M059J (cell line): Measurements from ENCODE around the gene TCF12. TPM values are rescaled to one million over a fixed set of nuclear protein-coding genes. Genes with fewer than 3 reads are reported as not detected.

Experiments
- DNase-seq: peaks from one replicate; pipeline ENCODE4 v3.0.0-alpha.2; 2012; ENCODE audit warnings: low read depth
- total RNA-seq: library from RNA; depleted of rRNA; stranded (reverse); fragments of >200 nt; shearing (Covaris generic); gene quantifications from 2 replicates; pipeline ENCODE4 v1.2.3, GENCODE V29; 2014; rRNA removed

Gene TCF12
- total RNA-seq = 34.8 and 51.7 TPM in 2 replicates

DNA sequence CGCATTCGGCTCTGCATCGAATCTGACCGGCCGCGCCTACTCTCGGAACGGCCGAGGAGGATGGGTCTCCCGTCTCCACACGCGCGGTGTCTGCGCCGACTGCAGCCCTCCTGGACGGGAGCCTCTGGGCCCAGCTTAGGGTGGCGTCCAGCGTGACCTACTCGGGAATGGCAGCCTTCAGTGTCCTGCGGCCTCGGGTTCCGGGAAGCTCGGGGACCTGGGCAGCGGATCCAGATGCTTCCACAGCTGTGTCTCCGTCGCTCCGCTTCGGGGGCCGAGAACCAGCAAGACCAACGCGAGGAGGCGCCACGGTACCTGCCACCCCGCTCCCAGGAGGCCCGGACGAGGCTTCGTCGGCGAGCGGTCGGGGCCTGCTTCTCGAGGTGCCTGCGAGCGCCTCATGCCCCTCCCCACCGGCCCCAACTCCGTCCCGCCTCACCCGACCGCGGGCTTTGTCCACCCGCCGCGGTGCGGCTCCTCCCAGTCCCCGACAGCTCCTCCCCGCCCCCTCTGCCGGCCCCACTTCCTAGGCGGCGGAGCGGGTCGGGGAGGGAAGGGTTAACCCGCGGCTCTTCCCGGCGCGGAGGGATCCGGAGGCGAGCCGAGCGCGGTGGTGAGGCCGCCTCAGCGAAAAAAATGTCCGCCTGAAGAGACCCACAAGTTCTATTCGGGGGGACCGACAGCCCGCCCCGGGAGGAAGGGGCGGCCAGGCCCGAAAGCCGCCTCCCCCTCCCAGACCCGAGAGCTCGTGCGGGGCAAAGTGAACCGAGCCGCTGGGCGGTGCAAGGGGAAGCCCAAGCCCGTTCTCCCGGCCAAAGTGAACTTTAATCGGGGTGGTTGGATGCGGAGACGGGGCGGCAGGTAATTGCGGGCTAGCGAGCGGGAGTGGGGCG, at the start of gene TCF12:
TCF12 (plus strand) TSS at position 599 of the 893 bp plus-strand sequence. CDS start 1,270 bp downstream, outside the sequence.
- peak; percentile 80 for DNase-seq

- DNase-seq = peak; percentile 48
Measured at GRCh38 chr15:56869573-56869972, 48.9 kb upstream of the TCF12 start.

- peak; percentile 87 for DNase-seq
Measured at GRCh38 chr15:56871185-56871584, 47.3 kb upstream of the TCF12 start.

DNA sequence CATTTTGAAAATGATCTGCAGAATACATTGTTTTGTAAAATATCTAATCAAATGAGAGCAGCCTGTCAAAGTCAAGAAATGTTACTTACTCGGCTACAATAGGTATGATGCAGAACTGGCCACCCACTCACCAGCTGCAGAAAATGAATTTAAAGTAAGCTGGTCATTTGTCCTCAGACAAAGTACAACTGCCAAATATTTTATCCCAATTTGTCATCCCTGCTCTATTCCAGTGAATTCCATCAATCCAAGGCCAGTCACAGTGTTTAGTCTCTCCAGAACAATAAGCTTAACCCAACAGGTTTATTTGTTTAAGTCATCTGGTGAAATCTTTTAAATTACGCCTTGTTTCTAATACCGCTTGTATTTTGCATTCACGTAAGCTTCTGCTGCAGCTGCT, 46.6 kb upstream of the TCF12 start:
- no peak for DNase-seq

DNA sequence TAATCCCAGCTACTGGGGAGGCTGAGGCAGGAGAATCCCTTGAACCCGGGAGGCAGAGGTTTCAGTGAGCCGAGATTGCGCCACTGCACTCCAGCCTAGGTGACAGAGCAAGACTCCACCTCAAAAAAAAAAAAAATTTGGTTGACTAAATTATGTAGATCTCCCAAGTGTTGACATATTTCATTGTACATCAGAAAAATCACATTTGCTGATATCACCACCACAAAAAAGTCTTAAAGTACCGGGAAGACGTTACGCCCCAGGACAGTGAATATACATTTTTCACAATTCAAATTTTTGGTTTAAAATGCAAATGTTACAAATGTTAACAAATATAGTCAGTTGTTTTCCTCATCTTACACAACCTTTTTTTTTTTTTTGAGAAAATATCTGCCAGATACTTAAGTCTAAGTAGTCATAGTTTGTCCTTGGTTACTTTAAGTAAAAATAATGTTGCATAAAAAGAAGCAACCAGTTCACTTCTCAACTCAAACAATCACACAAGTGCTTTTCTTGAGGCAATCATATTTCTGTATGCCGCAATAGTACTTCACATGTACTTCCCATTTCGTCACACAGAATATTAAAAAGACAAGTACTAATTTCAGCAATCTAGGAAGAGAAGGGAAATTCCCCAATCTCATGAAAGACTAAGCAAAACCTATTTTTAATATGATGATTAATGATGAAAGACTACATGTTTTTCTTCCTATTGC, 41.0 kb upstream of the TCF12 start:
- no peak for DNase-seq

- no peak for DNase-seq
Measured at GRCh38 chr15:56879502-56879901, 38.9 kb upstream of the TCF12 start.

DNA sequence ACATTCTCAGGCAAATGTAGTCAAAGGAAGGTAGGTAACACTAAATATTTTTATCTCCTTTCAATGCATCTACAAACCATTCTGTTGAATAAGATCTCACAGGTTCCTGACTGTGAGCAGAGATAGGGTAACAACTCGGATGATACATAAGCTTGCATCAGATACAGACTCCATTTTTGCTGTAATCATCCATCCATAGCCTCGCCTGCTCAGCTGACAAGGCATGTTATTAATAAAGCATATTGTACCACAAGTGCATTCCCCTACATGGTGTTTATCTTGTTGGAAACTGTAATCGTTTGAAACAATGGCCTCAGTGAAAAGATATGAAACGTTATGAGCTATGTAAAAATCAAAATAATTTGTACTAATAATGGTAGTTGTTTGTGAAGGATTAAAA, 35.4 kb upstream of the TCF12 start:
- DNase-seq = no peak

GRCh38 chr15:56886363-56886931, 32.0 kb upstream of the TCF12 start:
- no peak for DNase-seq

- DNase-seq = peak; percentile 92
Measured at GRCh38 chr15:56886932-56887781, 31.3 kb upstream of the TCF12 start.

- DNase-seq = no peak
Measured at GRCh38 chr15:56887782-56888438, 30.5 kb upstream of the TCF12 start.

DNA sequence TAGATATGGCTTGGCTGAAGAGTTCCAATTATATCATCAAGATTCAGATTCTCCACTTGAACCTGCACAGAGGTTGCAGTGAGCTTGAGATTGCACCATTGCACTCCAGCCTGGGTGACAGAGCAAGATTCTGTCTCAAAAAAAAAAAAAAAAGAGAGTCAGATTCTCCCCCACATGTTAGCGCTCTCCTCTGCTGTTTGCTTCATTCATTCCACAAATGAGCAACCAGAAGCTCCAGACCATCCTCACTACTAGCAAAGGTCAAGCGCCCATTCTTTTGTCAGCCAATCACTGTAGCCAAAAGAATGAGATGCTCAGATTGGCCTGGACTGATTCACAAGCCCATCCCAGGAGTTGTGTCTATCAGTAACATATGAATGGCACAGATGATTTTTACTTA, 28.4 kb upstream of the TCF12 start:
- DNase-seq = no peak

- DNase-seq = no peak
Measured at GRCh38 chr15:56891852-56892440, 26.5 kb upstream of the TCF12 start.

DNA sequence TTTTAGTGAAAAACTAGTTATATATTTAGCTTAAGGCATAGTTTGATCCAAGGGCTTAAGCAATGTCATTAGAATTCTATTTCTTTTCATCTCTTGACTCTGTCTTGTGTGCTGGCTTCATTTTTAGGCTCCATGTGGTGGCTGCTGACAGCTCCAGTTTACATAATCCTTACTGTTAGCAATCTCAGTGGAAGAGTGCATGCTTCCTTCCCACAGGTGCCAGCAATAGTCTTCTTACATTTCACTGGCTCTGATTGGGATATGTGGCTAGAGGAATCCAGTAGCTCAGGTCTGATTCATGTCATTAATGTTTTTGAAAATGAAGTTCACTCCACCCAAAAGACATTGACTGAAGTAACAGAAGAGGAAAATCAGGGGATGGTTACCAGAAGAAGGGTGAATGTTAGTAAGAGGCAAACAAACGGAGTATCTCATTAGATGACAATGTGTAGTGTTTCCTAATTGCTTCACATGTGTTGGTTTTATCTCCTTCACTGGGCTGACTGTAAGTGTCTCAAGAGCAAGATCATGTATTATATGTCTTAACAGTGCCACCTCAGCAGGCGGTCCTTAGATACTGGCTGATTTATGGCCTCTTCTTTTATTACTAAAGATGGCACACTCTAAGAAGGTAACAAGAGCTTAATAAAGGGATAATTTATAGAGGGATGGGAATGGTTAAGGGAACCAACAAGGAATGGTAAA, 25.6 kb upstream of the TCF12 start:
- DNase-seq = no peak

DNA sequence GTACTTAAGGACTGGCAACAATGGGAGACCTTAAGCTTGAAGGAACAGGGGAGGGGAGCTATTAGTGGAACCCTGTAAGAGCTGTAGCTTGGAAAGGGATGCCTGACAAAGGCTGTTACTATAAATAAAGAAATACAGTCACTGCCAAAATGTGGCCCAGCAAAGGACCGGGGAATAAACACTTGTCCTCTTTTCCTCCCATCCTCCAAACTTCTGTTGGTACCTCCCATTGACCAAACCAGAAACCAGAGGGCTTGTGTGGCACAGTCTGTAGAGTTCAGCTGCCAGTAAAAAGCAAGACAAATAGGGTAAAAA, 25.1 kb upstream of the TCF12 start:
- DNase-seq = no peak

DNA sequence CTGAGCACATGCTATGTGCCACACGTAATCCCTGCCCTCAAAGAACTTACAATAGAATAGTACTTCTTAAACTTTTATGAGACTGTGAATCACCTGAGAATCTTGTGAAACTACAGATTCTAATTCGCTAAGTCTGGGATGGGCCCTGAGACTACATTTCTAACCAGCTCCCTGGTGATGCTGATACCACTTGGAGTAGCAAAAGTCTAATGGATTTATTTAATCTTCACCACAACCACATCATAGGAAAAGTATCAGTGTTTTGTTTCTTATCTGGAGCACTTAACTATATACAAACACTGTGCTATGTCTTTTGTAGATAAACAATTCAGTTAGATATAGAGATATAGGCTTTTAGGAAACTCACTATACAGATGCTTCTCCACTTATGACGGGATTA, 23.8 kb upstream of the TCF12 start:
- no peak for DNase-seq

DNA sequence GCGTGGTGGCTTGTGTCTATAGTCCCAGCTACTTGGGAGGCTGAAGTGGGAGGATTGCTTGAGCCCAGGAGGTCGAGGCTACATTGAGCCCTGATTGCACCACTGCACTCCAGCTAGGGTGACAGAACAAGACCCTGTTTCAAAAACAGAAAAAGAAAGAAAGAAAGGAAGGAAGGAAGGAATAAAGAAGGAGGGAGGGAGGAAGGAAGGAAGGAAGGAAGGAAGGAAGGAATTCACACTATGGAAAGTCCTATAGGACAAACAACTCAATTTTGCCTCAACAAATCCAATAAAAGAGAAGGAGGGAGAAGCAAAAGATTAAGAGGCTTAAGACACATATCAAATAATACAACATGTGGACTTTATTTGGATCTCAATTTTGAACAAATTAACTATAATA, 16.5 kb upstream of the TCF12 start:
- no peak for DNase-seq

DNA sequence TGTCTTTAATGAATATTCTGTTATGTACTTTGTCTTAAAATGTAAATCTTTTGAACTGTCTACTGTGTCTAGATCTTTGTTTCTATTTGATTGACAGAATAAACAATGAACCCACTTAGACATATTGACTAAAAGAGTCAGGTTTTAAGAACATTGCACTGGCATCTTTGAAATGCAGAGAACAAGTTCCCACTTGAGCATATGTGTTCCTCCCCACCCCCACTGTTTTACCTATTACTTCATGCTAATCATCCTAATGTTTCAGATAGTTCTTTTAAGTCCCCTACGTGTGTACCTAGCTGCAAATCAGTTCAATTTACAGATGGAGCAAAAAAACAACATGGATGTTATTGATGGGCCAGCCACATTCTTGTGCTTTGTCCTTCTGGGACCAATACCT, 11.7 kb upstream of the TCF12 start:
- no peak for DNase-seq

DNA sequence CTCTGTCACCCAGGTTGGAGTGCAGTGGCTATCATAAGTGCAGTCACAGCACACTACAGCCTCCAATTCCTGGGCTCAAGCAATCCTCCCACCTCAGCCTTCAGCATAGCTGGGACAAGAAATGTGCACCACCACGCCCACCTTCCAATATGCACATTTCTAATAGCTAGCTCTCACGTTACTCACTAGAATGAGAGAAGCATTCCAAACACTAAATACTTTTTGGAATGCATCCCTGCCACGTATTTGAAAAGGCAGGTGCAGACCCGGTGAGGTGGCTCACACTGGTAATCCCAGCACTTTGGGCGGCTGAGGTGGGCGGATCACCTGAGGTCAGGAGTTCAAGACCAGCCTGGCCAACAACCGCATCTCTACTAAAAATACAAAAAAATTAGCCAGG, 7.6 kb upstream of the TCF12 start:
- no peak for DNase-seq

DNA sequence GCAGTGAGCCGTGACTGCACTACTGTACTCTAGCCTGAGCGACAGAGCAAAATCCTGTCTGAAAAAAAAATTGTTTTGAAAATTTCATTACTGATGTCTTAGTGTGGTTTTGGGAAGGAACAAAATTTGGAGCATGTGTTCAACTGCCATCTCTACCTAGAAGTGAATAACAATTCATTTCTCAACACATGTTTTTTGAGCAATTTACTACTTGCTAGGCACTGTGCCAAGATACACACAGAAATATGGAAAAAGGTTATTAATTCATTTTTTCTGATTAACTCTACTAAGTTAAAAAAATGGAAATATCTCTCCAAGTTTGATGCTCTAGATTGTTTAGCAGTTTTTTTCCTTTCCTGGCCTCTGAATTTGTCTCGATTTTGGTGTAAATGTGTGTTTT, 5.2 kb upstream of the TCF12 start:
- no peak for DNase-seq

- DNase-seq = no peak
Measured at GRCh38 chr15:56913670-56914069, 4.8 kb upstream of the TCF12 start.
